ENCODE results near the gene CNOT2.

GRCh38 chr12:70290116-70290515, 46.9 kb downstream of the CNOT2 start:
- TF ChIP-seq, protein P1, sequence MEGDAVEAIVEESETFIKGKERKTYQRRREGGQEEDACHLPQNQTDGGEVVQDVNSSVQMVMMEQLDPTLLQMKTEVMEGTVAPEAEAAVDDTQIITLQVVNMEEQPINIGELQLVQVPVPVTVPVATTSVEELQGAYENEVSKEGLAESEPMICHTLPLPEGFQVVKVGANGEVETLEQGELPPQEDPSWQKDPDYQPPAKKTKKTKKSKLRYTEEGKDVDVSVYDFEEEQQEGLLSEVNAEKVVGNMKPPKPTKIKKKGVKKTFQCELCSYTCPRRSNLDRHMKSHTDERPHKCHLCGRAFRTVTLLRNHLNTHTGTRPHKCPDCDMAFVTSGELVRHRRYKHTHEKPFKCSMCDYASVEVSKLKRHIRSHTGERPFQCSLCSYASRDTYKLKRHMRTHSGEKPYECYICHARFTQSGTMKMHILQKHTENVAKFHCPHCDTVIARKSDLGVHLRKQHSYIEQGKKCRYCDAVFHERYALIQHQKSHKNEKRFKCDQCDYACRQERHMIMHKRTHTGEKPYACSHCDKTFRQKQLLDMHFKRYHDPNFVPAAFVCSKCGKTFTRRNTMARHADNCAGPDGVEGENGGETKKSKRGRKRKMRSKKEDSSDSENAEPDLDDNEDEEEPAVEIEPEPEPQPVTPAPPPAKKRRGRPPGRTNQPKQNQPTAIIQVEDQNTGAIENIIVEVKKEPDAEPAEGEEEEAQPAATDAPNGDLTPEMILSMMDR (IDR thresholded peaks at IDR 0.05; ENCODE audit: insufficient read depth, low read depth, low read length), result no peak
- no peak for TF ChIP-seq EZH2 (IDR thresholded peaks at IDR 0.05; ENCODE audit: insufficient read depth, low read length)

Data from astrocyte (in vitro differentiated cells and primary cell).